ENCODE results near the gene SAMD4A.

The SAMD4A gene

GRCh38 chr14:54637270-54638134 is 70.6 kb downstream of the SAMD4A start:
- DNase-seq, result no peak

- no peak for DNase-seq
Measured at GRCh38 chr14:54638135-54638446, 71.2 kb downstream of the SAMD4A start.

GRCh38 chr14:54639611-54640010 is 72.7 kb downstream of the SAMD4A start:
- DNase-seq, result no peak

DNA sequence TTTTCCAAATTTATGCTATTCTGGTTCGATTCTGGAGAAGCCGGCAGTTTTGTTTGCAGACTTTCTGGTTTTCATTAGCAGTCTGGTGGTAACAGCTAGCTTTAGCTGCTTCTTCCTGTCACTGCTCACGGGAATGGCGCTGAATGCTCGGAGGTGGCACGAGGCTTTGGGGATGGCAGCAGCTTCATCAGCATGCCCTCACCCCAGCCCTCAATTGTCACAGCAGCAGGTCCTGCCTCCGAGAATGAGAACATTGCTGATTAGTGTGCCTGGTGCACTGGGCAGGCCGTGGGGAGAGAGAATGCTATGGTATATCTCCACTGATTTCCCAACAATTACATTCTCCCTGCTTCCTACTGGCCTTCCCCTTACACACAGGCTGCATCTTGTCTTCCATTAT is 73.6 kb downstream of the SAMD4A start:
- DNase-seq, result no peak

DNA sequence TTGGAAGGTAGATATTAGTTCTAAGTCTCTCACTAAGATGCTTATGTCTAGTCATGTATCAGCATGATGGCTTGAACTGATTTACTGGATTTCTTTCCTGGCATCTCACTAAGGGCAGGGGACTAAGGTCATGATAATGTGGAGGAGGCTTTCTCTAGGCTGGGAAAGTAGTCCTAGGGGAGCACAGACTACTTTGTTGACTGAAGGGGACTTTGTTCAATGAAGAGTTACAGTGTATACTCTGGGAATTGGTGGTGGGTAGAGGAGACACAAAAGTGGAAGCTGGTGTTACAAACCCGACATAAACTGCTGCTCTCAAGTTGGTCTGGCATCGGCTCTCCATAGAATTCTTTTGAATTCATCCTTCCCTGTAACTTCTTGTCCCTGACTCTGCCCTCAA is 75.2 kb downstream of the SAMD4A start:
- no peak for DNase-seq

DNA sequence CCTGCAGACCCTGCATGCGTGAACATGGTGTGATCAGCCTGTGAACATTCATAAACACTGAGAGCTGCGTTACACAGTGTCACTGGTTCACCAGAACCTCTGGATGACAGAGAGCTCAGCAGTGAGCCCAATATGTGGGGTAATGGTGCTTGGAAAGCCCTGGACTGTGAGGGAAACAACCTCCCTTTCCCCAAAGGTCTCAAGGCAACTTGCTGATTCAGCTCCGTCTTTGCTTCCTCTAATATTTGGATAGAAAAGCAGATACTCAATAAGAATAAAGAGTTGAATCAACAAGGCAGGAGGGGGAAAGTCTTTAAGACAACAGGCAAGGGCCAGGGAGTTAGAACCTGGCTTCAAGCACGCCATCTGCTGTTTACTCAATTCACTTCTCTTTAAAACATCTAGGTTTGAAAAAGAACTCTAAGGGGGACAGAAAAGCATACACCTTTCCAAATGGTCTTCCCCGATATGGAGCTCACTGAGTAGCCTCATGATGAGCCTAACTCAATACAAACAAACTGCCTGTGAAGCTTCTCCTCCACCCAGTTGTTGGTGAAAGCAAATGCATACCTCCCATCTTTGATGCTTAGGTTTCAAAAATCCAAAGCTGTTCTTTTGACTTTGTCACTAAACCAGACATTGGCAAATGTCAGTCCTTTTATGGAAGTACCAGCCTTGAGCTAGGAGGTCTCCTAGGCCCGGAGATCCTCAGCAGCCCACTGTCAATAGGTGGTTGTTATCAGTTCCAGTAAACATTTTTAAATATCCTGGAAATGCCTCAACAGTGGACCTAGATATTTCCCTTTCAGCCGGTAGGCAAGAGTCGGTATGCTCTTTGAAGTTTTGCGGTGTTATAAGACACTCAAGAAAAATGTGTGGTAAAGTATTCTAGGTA is 76.1 kb downstream of the SAMD4A start:
- no peak for DNase-seq

- DNase-seq, result no peak
Measured at GRCh38 chr14:54643696-54644176, 76.8 kb downstream of the SAMD4A start.

DNA sequence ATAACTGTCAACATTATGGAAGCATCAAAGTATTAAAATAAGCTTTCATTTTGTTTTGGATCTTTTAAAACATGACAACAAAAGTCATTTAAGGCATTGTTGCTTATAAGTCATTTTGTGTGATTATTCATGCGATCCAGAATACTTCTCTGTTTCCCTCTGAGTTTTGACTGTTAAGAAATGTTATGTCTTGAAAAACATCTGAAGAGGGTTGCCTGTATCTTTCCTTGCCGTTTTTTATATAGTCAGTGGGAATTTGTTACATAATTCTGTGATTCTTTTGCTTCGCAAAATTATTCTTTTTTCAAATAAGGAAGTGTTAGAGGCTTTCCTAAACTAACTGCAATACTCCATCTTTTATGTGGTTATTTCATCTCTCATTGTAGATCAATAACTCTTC is 78.7 kb downstream of the SAMD4A start:
- DNase-seq, result no peak

DNA sequence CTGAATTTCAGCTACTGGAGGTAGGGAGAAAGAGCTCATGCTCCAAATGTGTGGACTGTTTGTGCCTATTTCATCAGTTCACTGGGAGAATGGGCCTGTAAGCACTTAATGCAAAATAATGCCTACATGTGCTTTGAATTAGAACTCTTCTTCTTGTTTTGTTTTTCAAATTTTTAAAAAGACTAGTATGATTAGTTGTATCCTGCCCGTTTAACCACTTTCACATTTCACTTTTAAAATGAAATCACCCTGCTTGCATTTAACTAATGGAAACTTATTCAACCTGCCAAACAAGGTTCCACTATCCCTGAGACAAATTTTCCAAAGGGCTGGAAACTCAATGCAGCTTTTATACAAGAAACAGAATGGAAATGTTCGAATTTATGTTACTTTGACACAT is 79.7 kb downstream of the SAMD4A start:
- DNase-seq, result no peak

DNA sequence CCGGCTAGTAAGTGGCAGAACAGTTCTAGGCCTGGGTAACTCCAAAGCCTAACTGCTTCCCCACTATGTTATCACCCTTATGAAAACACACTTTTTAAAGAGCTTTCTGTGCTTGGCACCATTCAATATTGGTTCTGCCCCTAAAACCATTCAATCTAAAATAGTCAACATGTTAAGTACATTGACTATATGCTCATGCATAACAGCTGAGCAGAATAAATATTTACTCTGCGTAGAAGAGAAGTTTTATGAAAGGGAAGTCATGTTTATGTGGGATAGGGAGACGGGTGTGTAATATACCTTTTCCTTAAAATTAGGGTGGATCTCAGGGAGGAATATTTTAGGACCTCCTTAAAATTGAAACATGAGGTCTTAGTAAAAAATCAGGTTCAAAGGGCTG is 80.5 kb downstream of the SAMD4A start:
- DNase-seq, result no peak

GRCh38 chr14:54649056-54649455 is 82.1 kb downstream of the SAMD4A start:
- DNase-seq, result no peak

GRCh38 chr14:54650331-54650958 is 83.5 kb downstream of the SAMD4A start:
- no peak for DNase-seq

- no peak for DNase-seq
Measured at GRCh38 chr14:54650959-54651351, 84.0 kb downstream of the SAMD4A start.

DNA sequence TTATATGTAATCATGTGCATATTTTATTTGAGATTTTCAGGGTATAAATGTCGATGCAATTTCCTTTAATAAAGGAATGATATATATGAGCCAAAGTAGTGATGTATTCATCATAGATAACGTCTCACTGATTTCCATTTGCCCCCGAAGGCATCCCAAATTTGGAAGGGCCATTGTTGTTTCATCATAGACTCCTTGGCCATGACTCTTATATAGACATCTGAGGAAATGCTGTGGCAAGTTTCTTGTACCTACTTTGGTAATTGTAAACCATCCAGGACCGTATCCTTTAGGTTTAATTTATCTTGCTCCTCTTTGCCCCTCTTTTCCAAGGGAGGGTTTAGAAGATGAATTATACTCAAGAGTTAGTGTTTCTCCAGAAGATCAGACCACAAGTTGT is 84.7 kb downstream of the SAMD4A start:
- DNase-seq, result no peak

GRCh38 chr14:54652188-54652587 is 85.3 kb downstream of the SAMD4A start:
- DNase-seq, result no peak

- DNase-seq, result no peak
Measured at GRCh38 chr14:54652605-54653052, 85.7 kb downstream of the SAMD4A start.

DNA sequence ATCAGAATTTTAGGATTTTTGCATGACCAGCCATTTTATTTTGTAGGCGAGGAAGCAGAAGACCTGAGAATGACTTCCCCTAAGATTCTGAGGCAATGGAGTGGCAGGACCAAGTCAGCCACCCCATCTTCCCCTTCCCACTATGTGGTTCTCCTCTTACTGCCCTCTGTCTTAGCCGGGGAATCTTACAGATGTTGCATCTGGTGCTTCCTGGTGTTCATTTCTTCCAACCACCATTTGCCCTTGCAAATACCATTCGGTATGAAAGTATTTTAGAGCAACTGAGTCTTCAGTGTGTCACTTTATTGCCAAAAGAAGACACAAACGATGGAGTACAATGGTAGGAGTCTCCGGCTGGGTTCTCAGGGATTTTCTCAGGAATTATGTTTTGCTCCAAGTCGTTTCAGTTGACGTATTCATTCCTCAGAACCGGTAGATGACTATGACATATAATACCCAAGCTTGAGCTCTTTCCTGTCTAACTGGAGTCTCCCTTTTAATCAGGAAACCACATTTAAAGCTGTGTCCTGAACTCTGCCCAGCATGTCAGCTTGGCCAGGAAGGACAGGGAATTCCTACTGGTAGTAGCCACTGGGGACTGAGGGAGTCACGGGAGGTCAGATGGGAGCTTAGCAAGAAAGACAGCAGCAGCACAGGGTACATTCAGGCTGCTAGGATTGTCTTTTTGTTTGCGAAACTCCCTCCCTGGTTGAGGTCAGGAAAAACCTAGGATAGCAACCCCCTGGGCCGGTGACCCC is 87.0 kb downstream of the SAMD4A start:
- no peak for DNase-seq

DNA sequence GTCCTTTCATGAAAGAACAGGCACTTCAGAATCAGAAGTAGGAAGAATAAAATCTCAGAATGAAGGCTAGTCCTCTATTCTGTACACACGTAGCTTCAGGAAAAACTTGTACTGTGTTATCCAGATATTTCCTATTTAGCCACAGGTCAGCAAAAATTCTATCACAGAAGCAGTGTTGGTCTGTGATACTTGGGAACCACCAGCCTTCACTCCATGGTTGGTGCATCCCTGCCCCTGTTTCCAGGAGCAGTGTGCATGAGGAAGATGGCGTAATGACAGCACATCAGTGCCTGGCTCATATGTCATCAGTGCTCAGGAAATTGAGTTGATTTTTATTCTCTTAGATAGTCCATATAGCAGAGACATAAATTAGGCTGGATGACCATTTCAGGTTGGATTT is 87.7 kb downstream of the SAMD4A start:
- no peak for DNase-seq

DNA sequence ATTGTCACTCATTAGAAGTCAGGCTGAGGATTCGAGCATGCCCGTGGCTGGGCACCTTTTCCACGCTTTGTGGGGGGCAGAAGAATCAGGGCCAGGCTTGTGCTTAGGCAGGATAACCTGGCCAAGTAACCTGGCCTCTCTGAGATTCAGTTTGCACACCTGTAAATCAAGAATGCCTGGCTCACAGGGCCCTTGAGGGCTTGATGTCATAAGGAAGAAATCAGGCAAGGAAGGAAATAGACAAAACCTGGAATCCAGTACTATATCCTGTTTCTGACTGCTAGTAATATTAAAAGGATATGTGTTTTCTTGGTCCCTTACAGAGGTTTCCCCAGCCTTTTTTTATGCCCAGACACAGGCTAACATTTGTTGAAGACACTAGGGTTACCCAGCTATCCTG is 91.9 kb downstream of the SAMD4A start:
- DNase-seq, result no peak

DNA sequence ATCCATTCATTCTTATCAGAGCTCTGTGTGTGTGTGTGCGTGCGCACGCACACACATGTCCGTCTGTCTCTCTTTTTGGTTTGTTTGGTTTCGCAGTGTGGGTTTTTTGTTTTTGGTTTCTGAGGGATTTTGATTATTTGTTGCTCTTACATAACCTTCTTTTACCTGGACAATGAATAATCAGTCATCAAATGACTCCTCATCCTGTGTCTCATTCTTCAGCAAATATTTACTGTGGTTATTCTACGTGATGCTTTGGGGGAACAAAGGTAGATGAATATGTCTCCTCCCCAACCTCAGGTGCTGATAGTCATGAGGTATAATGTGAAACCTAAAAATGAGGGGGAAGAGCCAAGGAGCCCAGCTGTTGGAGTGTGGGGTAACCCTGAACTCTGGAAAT is 92.4 kb downstream of the SAMD4A start:
- DNase-seq, result no peak

- DNase-seq, result no peak
Measured at GRCh38 chr14:54660604-54661111, 93.7 kb downstream of the SAMD4A start.

GRCh38 chr14:54662491-54663133 is 95.7 kb downstream of the SAMD4A start:
- no peak for DNase-seq
